HL-60 (cell line): ENCODE measurements around the gene FFAR1.

Source experiments
- DNase-seq, 2 experiments: peaks; one replicate each; pipeline ENCODE4 v3.0.0-alpha.2; 2010 to 2020; ENCODE audit warnings: low read depth in 1 of 2, low spot score in 1 of 2
- H3K27ac ChIP-seq: fragments of 250-450 bp; sonication (Bioruptor Pico); replicated peaks from 2 replicates; pipeline ENCODE4 v1.5.1; 2020; ENCODE audit warnings: mild to moderate bottlenecking, moderate library complexity
- H3K27me3 ChIP-seq: fragments of 250-450 bp; sonication (Bioruptor Pico); 2 replicates; pipeline ENCODE4 v1.5.1; 2021; ENCODE audit warnings: mild to moderate bottlenecking, moderate library complexity; ENCODE audit not compliant: insufficient read depth, poor library complexity, severe bottlenecking
- H3K4me3 ChIP-seq: replicated peaks from 2 replicates; pipeline ENCODE4 v1.5.1; 2011; ENCODE audit warnings: mild to moderate bottlenecking, control low read depth, low read length; ENCODE audit not compliant: insufficient read depth
- CTCF ChIP-seq: IDR thresholded peaks from one replicate; pipeline ENCODE4 v1.5.1; 2011; ENCODE audit warnings: low read length, control low read depth, inconsistent platforms; ENCODE audit not compliant: insufficient read depth
- GABPA ChIP-seq: IDR thresholded peaks from 2 replicates; pipeline ENCODE4 v1.6.1; 2012; ENCODE audit warnings: low read depth
- POLR2AphosphoS5 ChIP-seq: IDR thresholded peaks from 2 replicates; pipeline ENCODE4 v1.6.1; 2012; ENCODE audit warnings: low read depth
- REST ChIP-seq: IDR thresholded peaks from 2 replicates; pipeline ENCODE4 v1.6.1; 2012; ENCODE audit warnings: low read depth; ENCODE audit not compliant: insufficient replicate concordance
- SPI1 ChIP-seq: IDR thresholded peaks from 2 replicates; pipeline ENCODE4 v1.6.1; 2012; ENCODE audit warnings: low read depth, mild to moderate bottlenecking, borderline replicate concordance

Gene FFAR1

GRCh38 chr19:35351411-35352176 is 3.9 kb downstream of the FFAR1 start:
- no peak for DNase-seq
- H3K27ac ChIP-seq: no peak overlapping the region
- TF ChIP-seq CTCF (no peak), SPI1 (no peak), GABPA (no peak), POLR2AphosphoS5 (no peak), REST (no peak)
- no peaks in the 10 kb centered on the region for H3K27me3 ChIP-seq
- H3K4me3 ChIP-seq: no peak overlapping the region

- no peak overlapping the region for H3K27ac ChIP-seq
- H3K27me3 ChIP-seq: no peaks in the 10 kb centered on the region
- no peak for DNase-seq
- no peak overlapping the region for H3K4me3 ChIP-seq
- no peak for TF ChIP-seq SPI1
- no peak for TF ChIP-seq CTCF
- no peak for TF ChIP-seq POLR2AphosphoS5
- no peak for TF ChIP-seq GABPA
- no peak for TF ChIP-seq REST
Measured at GRCh38 chr19:35352177-35352447, 4.4 kb downstream of the FFAR1 start.

- Histone ChIP-seq H3K27me3 (no peaks in the 10 kb centered on the region), H3K4me3 (no peak overlapping the region), H3K27ac (no peak overlapping the region)
- TF ChIP-seq POLR2AphosphoS5 (no peak), SPI1 (no peak), CTCF (peak; percentile 74), GABPA (no peak)
- peak in 1 of 2 experiments; percentile 72 for DNase-seq
Measured at GRCh38 chr19:35352448-35353304, 5.0 kb downstream of the FFAR1 start.
